Sciatic nerve (tissue), 2 donors: ENCODE measurements around the gene TNNI3. TPM values are rescaled to one million over a fixed set of nuclear protein-coding genes. Genes with fewer than 3 reads are reported as not detected.
"Not testable (repeated sequence)": the region's sequence is repeated elsewhere in the genome, so short reads cannot be mapped to it uniquely, and the experiment has no call there.

Experiments used
- ATAC-seq: fragments of 200-7000 bp; cut with Tn5 transposase; one replicate; pipeline ENCODE4 v1.9.1; 2020; ENCODE audit warnings: mild to moderate bottlenecking, moderate library complexity
- DNase-seq: peaks from one replicate; pipeline ENCODE4 v3.0.0-alpha.2; 2020; ENCODE audit warnings: low spot score
- intact Hi-C: fragments of 100-400 bp; cut with DNase I; formaldehyde crosslinking; loops from one replicate; pipeline ENCODE4 v1.14.2; 2022
- total RNA-seq: library from RNA; stranded (reverse); fragmentation: NEBNext Ultra II Directional; extraction: Animal tissue kit (Norgen Biotek cat#: 25700); gene quantifications from one replicate; pipeline ENCODE4 v1.2.1, GENCODE V29; 2021
- donor health status: DM: no; HTN: no; CAD: no.
- donor health status: DM: no; HTN: no; CAD: no.

TNNI3 gene
- total RNA-seq, 1 donor from 2014 or later: not detected

DNA sequence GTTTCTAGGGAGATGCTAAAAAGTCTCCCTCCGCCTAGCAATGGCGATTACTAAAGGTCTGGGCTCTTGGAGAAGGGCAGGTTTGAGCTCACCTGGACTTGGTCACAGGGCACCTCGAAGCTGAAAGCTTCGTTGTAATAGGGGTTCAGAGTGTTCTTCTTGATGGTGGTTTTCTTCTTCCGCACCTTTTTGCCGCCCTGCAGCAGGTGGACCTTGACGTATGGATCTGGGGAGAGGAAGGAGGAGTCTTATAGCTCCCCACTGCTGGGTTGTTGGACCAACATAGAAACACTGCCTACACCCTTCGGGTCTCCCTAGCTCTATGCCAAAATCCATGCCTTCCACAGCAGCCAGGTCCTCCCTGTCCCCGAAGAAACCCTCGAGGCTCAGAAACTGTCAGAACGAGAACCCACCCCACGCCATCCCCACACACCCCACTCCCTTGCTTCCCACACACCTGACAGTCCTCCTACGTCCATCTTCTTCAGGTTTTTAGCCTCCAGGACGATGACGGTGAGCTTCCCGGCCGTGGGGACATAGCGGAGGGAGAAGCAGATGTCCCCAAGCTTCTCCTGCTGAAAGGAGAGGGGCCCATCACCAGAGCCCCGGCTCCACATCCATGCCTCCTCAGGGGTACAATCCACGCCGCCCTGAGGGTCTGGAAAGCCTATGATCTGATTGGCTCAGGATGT, 17.0 kb upstream of the TNNI3 start:
- ATAC-seq: no peak
- intact Hi-C loops: no loop called here
- DNase-seq: no peak

DNA sequence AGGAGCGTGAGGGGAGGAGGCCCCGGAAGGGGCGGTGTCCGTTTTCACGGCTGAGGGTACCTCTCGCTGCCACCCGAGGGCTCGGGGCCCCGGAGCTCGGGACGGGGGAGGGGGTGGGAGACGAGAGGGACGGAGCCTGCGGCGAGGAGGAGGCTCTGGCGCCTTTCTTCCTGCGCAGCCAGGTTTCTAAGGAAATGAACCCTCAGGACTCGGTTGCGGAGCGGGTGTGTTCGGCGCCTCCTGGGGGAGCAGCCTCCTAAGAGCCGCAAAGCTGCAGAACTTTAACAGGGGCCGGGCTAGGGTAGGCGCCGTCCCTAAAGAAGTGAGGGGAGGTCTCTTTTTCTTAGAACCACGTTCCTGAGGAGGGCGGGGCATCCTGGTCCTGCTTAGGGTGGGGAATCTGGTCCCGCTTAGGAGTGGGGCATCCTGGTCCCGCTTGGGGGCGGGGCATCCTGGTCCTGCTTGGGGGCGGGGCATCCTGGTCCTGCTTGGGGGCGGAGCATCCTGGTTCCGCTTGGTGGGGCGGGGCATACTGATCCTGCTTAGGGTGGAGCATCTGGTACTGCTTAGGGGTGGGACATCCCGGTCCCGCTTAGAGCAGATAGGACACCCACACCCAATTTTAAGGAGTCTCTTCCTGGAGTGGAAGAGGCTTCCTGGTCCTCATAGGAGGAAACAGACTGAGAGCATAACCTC, 16.3 kb upstream of the TNNI3 start:
- ATAC-seq: peak; percentile 64
- intact Hi-C loops: no loop called here

DNA sequence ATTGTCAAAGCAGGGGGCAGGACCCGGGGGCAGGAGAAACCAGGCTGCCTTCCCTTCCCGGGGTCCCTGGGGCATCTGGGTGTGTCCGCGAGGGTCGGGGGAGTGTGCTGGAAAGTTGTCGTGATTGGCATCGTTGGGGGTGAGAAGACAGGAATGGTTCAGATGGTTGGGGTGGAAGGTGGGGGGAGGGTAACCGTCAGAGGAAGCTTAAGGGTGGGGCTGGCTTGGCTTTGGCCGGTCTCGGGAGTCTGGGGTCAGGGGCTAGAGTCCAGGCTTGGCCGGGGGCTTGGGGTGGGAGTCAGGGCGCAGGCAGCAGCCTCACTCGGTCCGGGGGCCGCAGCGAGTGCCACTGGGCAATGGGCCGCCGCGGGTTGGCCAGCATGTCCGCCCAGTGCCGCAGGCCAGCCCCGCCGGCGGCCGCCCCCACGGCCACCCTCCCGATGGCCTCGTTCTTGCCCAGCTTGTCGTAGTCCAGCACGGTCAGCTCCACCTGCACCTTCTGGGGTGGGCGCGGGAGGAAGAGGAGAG, 15.7 kb upstream of the TNNI3 start:
- intact Hi-C loops: no loop called here
- ATAC-seq (no peak), DNase-seq (no peak)

More for the DNA sequence above, 16.3 kb upstream of the TNNI3 start:
- peak; percentile 75 for DNase-seq

DNA sequence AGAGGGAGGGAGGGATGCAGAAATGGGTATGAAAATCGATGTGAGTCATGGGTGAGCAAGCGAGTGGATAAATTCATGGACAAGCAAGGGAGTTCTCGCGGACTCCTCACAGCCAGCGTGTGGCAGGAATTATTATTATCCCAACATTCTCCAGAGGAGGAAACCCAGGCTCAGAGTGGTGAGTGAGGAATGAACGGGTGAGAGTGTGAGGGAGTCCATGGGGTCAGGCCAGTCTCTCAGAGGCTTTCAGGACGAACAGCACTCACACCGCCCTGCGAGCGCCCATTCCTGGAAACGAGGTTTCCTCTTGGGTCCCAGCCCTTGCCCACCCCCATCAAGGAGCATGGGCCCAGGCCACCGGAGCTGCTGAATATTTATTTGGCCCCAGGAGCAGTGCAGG, 15.2 kb upstream of the TNNI3 start:
- peak; percentile 10 for ATAC-seq
- no peak for DNase-seq
- intact Hi-C loops: no loop called here

DNA sequence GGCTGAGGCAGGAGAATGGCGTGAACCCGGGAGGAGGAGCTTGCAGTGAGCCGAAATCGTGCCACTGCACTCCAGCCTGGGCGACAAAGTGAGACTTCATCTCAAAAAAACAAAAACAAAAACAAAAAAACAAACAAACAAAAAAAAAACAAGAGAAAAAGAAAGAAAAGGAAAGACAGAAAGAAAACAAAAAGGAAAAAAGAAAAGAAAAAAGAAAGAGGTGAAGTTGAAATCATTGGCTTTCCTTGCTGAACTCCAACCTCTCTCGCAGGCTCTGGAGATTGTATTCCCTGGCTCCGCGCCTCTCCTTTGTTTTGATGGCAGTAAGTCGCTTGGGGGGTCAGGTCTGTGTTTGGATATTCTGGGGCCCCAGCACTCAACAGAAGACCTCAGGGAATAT, 14.8 kb upstream of the TNNI3 start:
- intact Hi-C loops, ATAC-seq, DNase-seq: not testable (repeated sequence)

DNA sequence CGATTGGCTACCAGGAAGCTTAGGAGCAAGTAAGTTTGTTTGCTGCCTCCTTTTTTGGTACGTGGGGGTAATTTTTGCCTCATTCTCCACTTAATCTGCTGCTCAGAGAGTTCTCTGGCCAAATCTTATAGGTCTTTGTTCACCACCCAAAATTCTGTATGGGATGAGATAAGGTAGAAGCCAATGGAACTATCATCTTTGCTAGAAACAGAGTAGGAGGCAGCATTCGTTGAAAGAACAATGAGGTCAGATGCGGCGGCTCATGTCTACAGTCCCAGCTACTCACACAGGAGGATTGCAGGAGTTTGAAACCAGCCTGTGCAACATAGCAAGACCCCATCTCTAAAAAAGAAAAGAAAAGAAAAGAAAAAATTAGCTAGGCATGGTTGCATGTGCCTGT, 13.9 kb upstream of the TNNI3 start:
- intact Hi-C loops: no loop called here
- no peak for ATAC-seq
- DNase-seq: no peak

DNA sequence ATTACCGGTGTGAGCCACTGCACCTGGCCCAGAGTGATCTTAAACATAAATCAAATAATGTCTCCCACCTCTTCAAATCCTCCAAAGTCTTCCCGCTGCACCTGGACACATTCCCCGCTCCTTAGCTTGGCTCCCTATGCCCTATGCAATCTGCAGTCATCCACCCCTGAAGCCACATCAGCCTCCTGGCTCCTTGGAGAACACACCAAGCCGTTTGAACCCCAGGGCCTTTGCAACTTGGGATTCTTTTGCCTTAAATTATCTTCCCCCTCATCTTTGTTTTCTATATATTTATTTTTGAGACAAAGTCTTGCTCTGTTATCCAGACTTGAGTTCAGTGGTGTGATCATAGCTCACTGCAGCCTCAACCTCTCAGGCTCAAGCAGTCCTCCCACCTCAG, 11.6 kb upstream of the TNNI3 start:
- no peak for ATAC-seq
- no peak for DNase-seq
- intact Hi-C loops: no loop called here

DNA sequence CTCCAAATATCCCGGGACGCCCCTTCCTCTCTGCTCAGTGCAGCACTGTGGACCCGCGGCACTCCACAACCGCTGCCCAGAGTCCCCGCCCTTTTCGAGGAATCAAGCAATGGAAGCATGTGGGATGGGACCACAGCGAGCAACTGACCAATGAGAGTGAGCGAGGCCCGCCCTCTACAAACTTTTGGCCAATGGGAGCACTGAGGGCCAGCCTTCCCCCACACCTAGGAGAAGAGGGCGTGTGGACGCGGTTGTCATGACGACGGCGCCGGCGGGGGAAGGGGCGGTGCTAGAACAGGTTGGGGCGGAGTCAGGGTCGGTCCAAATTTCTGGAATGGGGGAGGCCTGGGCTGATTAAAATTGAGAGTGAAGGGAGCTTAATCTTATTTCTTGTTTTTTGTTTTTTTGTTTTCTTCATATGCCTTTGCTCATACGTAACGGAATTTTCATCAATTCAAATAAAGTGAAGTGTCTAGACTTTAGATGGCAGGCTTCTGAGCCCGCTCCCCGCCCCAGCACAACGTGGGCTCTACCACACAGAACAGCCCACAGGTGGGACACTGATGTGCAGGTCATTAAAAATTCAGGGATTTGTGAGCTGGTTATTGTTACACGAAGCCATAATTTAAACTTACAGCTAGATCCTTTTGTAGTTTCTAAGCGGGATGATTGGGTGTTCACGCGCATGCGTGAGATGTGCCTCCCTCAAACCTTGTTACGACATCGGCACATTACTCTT, 9.2 kb upstream of the TNNI3 start, which contains the start of gene DNAAF3:
DNAAF3 (minus strand) TSS at position 84 of the 739 bp plus-strand sequence. CDS start 200 bp downstream, outside the sequence.
- intact Hi-C loops: no loop called here
- peak; percentile 90 for DNase-seq
- peak; percentile 96 for ATAC-seq

DNA sequence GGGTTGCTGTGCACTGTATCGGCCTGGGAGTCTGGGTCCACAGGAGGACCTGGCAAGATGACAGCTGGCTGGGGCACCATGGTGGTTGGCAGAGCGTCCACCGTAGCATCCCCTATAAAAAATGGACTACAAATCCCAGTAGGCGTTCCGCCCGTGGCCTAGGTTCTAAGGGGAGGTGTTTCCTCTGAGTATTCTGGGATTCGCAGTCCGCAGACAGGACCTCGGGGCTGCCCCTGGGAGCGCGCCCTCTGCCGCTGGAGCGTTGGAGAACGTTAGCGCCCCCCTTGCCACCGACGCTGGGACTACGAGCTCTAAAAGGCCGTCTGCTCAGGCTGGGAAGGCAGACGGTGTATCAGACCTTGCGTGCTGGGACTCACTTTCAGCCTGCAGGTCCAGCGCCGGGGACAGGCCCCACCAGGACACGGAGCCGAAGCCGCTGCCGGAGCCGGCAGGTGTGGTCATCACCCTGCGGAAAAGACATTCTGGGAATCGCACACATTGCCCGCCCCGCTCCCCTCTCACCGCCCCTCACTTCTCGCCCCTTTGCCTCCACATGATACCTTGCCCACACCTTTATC, 8.5 kb upstream of the TNNI3 start:
- peak; percentile 60 for ATAC-seq
- DNase-seq: no peak
- intact Hi-C loops: no loop called here

DNA sequence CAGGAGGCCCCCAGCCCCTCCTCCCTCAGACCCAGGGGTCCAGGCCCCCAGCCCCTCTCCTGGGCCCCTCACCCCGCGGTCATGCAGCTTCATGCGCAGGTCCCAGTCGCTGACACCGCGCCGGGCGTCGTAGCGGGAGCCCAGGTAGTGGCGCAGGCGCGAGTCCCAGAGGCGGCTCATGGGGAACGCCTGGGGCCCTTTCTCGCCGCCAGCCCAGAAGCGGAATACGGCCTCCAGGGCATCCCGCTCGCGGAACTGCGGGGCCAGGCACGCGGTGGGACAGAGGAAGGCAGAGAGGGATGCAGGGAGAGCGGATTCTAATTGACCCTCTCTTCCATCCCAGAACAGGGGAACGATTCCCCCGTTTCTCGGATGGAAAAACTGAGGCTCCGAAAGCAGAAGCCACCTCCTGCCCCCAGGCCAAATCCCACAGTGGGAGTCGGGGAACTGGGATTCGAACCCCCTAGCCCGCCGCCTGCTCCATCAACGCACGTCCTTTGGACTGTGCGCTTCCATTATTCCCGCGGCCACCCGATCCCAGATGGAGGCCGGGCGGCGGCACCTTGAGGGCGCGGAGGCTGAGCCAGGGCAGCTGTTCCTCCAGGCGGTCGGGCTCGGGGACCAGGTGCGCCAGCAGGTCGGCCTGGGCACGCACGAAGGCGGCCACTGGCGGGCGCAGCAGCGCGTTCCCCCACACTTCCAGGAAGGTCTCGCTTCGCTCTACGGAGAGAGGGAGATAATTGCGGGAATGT, 4.2 kb upstream of the TNNI3 start:
- ATAC-seq: no peak
- no peak for DNase-seq
- intact Hi-C loops: no loop called here

DNA sequence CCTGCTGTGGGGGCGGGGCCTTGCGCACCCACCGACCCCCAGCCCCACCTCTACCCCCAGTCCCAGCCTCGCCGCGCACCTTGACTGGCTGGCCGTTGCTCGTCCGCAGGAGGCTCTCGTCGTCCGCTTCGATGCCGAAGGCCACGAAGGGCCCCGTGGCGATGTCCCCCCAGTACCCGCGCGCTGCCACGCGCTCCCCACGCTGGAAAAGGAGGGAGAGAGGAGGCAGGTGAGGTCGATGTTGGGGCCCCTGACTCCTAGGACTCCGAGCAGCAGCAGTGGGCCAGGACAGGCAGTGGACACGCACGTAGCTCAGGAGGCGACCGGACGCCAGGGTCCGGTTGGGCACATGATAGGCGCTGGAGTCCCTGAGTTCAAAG, 3.4 kb upstream of the TNNI3 start:
- intact Hi-C loops: no loop called here
- ATAC-seq (no peak), DNase-seq (no peak)

DNA sequence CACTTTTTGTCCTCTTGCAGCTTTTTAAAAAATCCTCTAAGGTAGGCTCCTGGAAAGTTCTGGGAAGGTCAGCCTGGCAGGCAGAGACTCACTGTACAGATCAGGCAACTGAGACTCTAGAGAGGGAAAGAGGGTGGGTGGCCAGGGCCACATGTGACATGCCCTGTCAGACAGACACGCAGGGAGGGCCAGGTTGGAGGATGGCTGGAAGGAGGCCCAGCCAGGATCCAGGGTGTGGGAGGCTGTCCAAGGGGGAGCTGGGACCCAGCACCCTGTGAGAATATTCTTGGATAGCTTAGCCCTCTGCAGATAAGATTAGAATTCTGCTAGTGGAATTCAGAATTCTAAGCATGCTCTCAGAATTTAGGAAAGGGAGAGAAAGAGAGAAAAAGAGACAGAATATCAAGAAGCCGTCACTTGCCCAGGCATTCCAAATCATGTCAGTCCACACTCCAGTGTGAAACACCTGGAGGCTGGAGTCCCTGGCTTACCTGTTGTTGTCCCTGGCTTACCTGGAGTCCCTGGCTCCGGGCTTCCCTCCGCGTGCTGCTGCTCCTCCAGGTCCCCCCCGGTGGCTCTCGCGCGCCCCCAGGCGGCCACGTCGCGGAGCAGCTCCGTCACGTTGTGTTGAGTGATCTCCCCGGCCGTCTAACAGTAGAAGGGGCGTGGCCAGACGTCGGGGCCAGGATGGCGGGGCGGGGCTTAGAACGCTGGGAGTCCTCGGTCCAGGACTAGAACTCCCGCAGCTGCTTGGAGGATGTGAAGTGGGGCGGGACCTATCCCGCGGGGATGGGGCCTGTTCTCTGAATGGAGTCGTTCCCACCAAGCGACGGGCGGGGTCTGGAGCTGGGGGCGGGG, 2.8 kb upstream of the TNNI3 start:
- peak; percentile 69 for ATAC-seq
- peak; percentile 81 for DNase-seq
- intact Hi-C loops: no loop called here

DNA sequence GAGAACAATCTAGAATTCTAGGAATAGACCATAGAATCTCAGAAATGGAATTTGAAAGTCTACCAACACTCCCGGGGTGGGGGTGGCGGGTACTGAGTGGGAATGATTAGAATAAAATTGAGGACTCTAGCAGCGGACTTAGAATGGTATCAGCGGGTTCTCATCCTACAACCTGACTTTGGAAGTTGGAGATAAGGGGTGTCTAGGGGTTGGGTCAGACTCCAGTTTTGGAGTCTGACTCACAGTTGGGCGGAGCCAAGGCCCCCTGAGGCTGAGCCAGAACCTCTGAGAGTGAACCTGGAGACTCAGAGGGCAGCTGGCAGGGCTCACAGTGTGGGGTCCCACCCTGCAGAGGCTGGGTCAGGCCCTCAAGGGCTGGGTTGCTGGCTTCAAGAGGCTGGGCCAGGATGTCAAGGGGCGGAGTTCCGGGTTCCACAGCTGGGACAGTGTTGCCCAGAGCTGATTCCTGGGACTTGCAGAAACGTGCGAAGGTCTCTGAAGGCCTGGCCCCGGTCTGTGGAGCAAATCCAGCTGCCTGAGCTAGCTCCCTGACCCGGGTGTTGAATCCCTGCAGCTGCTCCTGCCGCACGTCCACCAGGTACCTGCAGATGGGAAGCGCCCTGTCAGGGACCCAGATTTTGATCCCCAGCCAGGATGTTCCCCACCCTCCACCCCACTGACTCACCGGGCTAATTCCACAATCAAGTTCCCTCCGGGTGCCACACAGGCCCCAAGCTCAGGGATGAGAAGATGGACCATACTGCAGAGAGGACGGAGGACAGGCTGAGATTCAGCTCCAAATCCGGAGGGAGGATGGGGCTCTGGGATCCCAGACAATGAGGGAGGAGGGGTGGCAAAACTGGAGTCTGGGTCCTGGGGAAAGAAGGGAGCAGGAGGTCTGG, 1.6 kb upstream of the TNNI3 start:
- intact Hi-C loops: no loop called here
- peak; percentile 82 for ATAC-seq
- DNase-seq: no peak

DNA sequence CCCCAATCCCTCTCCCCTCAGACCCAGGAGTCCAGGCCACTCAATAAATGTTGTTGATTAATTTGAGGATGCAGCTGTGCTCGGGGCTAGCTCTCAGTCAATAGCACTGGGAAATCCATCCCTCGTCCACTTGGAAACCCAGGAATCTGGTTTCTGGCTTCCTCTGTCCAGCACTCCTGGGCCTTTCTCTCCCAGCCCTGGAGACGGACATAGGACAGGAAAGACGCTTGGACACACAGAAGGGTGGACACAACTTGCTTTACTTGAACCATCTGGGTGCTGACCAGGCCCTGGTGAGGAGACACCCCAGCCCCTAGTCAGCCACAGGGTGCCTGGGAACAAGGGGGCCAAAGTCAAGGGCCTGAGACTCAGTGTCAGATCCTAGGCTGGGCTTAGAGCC, 891 bp upstream of the TNNI3 start:
- intact Hi-C loops: no loop called here
- no peak for DNase-seq
- ATAC-seq: no peak

DNA sequence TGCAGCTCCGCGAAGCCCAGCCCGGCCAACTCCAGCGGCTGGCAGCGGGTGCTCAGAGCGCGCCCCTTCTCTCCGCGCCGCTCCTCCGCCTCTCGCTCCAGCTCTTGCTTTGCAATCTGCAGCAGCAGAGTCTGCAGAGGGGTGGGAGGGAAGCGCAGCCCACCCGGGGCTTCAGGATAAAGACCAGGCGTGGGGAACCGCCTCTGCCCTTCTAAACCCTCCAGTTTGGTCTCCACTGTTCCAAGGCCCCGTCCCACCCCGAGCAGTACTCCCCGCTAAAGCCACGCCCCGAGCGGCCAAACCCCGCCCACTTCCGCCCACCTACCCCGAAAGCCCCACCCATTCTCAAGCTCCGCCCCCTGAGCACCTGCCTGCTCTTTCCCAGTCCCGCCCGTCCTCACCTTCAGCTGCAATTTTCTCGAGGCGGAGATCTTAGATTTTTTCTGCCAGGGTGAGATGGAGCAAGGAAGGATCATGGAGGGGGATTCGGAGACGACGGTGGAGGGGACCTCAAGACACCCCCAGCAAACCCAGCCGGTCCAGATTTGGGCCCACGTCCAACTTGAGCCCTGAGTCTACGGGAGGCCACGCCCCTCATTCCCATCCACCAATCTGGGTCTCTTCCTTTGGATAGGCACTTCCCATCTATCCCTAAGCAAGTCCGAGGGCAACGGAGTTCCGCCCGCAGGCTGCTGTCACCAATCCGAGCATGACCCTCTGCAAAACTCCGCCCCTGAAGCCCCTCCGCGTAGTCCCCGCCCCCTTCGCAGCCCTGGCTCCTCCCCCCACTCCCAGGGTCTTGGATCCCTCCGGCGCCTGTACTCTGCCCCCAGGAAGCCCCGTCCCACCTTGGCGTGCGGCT, 1.1 kb downstream of the TNNI3 start:
- ATAC-seq: no peak
- intact Hi-C loops: no loop called here

DNA sequence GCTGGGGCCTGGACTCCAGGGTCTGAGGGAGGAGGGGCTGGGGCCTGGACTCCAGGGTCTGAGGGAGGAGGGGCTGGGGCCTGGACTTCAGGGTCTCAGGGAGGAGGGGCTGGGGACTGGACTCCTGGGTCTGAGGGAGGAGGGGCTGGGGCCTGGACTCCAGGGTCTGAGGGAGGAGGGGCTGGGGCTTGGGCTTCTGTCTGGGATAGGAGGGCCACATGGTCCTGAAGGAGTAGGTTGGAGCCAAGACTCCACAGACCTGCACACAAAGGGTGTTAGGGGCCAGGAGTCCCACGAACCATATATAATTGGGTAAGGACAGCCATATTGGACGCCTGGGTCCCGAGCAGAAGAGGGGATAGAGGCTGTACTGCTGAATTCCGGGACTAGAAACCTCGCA, 1.7 kb downstream of the TNNI3 start:
- ATAC-seq, intact Hi-C loops, DNase-seq: not testable (repeated sequence)

More for the DNA sequence above, 1.1 kb downstream of the TNNI3 start:
- no peak for DNase-seq
